GM19463 (cell line): Measurements from ENCODE around the gene HRG.

Experiments
- ATAC-seq: cut with Tn5 transposase; IDR thresholded peaks from one replicate; pipeline ENCODE4 v1.9.1; 2021; ENCODE audit warnings: mild to moderate bottlenecking, moderate library complexity; ENCODE audit not compliant: unreplicated experiment

HRG gene

GRCh38 chr3:186719945-186720739, 54.3 kb downstream of the HRG start:
- ATAC-seq = no peak

GRCh38 chr3:186722457-186722856, 56.6 kb downstream of the HRG start:
- ATAC-seq = no peak

GRCh38 chr3:186724911-186725310, 59.1 kb downstream of the HRG start:
- ATAC-seq = no peak
